Renal cortical epithelial cell (primary cell): ENCODE data around the gene SLC9A9. TPM values are rescaled to one million over a fixed set of nuclear protein-coding genes. Genes with fewer than 3 reads are reported as not detected.
A peak's percentile ranks its signal among the peaks of the same experiment; 100 is the strongest.

Experiments
- DNase-seq: peaks from one replicate; pipeline ENCODE4 v3.0.0-alpha.2; 2011; ENCODE audit warnings: low read depth
- total RNA-seq: library from RNA; depleted of rRNA; stranded (reverse); fragments of >200 nt; gene quantifications from 2 replicates; pipeline ENCODE4 v1.2.3, GENCODE V29; 2014

Gene SLC9A9
- total RNA-seq, 1 donor from 2014 or later = 1.0 TPM

GRCh38 chr3:143245692-143246091 lies 602.6 kb downstream of the SLC9A9 start:
- no peak for DNase-seq

DNA sequence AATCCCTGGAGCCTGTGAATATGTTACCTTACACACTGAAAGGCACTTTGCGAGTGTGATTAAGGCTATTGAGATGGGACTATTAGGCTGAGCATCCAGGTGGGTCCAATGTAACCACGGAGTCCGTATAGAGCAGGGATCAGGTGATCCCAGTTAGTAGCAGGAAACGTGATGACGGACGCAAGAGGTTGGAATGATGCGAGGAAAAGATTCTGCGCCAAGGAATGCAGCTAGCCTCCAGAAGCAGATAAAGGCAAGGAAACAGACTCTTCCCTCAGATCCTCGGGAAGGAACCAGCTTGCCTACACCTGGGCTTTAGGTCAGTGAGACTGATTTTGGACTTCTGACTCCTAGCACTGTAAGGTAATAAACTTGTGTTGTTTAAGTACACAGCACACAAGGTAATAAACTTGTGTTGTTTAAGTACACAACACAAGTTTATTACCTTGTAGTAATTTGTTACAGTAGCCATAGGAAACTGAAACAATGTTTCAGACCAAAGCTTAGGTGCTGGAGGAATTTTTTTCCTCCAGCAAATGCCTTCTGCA lies 603.7 kb downstream of the SLC9A9 start:
- no peak for DNase-seq

DNA sequence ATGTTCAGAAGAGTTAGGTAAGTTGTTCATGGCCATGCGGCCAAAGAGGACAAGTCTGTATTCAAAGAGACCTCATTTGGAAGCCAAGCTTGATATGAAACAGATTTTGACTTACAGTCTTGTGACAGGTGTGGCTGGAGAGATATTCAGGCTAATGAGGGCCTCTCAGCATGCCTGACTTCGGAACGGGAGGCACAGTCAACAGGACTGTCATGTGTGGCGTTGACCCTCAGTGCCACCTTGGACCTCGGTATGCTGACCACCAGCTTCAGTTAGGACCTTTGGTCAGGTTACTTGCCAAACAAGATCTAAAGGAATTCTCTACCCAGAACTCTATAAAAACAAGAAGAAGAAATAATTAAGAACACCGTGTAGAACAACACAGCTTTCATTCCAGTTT lies 604.6 kb downstream of the SLC9A9 start:
- DNase-seq = no peak

DNA sequence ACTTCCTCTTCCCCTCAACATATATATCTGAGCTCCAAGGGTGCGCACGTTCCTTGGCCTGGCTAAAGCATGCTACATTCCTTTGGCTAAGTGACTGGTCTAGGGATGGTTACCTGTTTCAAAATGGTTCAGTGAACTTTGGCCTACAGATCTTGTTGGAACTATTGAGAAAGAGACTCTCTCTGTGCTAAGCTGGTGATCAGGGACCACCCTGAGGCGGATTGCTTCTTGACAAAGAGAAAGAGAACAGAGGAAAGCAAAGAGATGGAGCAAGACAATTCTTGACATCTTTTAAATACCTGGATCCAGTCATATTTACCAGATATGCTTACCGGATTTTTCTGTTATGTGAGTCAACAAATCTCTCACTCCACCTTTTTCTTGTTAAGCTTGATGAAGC lies 605.6 kb downstream of the SLC9A9 start:
- DNase-seq = no peak

GRCh38 chr3:143242101-143242500 lies 606.2 kb downstream of the SLC9A9 start:
- no peak for DNase-seq

DNA sequence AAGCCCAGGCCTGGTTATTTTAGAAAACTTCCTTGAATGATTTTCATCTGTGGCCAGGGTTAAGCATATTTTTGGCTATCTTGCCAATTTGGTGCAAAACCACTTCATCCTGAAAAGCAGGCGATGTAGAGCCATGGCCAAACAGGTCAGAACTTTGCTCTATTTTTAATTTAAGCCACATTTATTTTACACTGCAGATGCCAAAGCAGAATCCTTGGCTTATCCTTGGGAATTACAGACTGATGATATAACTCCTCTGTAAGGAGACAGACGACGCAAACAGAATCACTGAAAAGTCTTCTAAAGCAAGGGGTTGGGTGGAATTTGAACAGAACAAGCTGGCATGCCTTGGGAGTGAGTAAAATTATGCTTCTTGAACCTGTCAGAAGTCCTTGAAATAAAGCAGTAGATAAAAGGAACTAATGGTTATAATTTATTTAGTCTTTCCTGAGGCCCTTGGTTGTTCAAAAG lies 606.8 kb downstream of the SLC9A9 start:
- no peak for DNase-seq

- DNase-seq = no peak
Measured at GRCh38 chr3:143240886-143241285, 607.4 kb downstream of the SLC9A9 start.

DNA sequence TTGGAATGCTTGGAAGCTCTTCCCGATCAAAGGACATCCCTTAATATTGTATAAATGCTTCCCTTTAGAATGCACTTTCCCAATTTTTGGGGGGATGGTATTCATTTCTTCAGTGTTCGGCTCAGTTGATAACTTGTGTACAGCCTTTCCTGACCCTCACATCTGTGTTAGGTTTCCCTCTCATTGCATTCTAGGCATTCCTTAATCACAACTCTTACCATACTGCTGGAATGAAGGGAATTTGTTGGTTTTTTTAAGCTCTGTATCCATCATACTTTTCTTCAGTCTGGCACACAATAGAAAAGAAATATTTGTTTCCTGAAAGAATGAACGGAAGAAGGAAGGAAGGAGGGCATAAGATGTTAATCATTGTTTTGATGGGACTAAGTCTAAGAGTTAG lies 609.2 kb downstream of the SLC9A9 start:
- peak; percentile 66 for DNase-seq

- no peak for DNase-seq
Measured at GRCh38 chr3:143237077-143237627, 611.1 kb downstream of the SLC9A9 start.

DNA sequence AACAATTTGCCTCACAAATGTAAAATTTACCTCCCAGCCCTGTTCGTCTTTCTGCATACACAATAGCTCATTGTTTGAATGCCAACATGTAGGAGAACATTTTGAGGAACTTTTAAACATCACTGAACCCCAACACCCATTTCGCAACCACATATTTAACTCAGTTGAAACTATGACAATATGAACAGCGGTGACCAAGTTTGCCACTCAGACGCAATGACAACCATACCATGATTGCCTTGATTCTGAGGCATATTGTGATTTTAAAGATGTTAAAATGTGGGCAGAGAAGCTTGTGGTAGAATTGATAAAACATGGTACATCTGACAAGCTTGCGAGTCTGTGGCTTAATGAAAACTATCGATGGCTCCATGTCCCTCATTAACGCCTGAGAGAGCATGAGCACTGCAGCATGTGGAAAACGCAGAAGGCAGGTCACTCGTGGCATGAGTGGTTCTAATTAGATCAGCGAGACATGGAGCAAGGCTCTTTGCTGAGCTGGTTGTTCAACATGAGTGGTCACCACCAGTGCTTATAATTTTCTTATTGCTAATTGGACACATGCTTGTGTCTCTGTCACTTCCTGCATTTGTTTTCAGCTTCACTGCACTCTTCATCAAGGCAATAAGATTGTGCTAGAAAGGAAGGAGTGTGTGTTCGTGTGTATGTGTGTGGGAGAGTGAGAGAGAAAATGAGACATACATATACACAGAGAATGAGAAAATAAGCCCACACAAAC lies 611.9 kb downstream of the SLC9A9 start:
- DNase-seq = peak; percentile 74

DNA sequence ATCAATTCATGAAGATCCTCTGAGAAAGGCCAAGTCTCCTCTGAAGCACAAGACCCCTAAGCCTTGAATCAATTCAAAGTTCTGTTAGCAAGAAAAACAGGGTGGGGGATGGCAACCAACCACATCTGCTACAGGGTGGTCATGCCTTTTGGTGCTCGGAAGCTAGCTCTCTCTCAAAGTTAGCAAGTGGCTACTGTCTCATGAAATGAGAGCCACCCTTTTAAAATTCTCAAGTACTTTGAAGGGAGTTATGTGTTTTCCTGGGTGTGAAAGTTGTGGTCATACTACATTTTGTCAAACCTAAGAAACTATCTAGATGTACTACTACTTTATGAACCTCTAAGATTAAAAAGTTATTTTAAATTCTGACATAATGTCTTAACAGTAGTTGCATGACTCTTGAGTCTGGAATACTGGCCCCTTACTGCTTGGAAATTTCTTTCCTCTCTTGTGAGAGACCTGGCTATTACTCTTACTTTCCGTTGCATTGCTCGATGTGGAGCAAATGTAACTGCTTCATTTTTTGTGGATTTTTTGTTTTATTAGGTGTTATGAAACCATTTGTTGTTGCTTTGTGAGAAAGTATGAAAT lies 612.6 kb downstream of the SLC9A9 start:
- no peak for DNase-seq

DNA sequence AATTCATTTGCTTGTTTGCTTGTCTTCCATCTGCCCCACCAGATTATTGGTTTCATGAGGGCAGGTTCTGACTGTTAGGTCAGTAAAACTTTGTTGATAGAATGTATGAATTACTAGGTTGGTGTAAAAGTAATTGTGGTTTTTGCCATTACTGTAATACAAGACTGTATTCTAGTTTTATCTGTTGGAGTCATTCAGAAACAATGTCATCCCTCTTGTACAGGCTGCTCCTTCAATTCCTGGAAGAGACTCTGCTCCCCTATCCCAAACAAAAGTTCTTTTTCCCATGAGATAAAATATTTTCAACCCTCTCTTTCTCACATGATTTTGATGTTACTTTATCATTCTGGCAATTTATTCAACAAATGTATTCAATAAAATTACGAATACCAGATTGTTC lies 613.7 kb downstream of the SLC9A9 start:
- DNase-seq = no peak

- DNase-seq = no peak
Measured at GRCh38 chr3:143232981-143233380, 615.3 kb downstream of the SLC9A9 start.

DNA sequence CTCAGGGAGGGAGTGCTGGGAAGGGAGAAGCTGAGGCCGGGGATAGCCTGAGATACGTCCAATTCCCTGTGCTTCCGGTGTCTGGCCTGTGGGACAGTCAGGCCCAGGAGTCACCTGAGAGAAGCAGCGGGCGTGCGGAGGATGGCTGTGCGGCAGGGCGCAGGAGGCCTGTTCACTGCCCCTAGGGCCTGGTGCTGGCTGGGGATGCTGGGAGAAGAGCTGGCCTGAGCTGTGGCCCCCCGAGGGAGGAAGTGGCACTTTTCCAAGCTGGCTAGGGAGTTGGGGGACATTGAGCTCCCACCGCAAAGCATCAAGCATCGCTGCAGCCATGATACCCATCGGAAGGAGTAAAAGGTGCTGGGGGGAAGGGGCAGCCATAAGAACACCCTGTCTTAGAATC lies 619.9 kb downstream of the SLC9A9 start:
- DNase-seq = no peak

DNA sequence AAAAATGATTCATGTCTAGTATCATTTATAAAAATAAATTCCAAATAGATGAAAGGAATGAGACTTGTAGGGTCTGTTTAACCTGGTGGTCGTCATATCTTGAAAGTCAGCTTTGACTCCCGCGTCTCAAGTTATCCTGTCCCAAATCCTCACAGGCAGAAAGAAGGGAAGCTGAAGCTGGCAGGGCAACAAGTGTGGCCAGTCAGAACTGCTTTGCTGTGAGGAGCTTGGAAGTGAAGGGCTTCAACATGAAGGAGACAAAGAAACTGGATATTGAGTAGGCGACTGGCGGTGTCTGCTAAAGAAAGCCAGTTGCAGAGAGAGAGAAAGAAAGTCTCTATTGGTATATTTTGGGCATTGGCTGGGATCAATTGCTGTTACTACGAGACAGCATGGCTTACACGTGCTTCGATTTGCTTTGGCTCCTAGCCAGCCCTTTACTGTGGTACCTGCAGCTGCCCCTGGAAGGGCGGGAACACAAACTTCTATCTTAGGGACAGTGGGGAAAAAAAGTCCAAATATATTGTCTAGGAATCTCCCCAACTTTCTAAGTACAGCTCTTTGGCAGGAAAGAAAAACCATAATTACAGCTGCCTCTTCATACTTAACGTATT lies 621.5 kb downstream of the SLC9A9 start:
- DNase-seq = no peak

- peak; percentile 92 for DNase-seq
Measured at GRCh38 chr3:143224716-143225115, 623.6 kb downstream of the SLC9A9 start.

DNA sequence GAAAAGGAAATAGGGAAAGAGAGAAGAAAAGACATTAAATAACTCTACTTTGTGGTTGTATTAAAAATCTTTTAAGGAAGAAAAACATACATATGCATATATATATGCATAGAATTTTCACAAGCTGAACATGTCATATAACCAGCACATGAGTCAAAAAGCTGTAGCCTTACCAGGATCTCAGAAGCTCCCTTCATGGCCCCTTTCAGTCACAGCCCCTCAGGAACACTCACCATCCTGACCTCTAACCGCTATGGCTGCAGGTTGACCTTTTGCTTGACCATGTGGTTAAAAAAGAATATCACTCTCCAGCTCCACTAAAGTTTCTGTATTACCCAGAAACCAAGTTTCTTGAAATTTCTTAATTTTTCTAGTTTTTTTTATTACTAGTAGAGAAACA lies 625.3 kb downstream of the SLC9A9 start:
- DNase-seq = no peak

DNA sequence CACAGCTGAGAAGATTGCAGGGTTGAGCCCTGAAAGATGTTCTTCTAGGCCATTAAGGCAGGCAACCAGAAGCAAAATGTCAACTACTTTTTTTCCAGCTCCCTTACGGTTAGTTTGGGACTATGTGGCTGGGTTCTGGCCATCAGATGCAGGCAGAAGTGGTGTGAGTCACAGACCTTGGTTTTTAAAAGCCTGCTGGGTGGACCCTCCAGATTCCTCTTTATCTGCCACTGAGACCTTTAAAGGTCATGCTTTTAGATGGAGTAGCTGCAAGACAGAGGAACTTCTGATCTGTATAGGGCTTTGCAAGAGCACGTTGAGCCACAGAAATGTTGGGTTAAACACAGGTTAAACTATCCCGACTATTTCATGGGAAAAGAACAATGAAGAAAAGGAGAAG lies 625.8 kb downstream of the SLC9A9 start:
- DNase-seq = no peak

DNA sequence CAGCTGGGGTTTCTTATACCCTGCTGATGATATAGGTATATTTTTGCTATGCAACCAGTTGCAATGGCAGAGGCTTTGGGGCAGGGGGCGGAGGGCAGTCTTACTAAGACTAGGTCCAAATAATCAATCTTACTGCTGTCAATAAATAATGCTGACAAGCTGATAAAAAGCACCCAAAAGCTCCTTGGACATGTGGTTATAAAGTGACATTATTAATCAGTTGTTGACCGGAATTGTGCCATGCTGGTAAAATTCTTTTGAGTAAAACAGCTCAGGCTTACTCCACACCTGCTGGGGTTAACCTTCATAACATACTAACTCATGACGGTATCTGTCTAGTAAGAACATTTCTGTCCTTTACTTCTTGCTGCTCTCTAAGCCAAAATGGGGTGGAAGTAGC lies 626.8 kb downstream of the SLC9A9 start:
- DNase-seq = no peak

DNA sequence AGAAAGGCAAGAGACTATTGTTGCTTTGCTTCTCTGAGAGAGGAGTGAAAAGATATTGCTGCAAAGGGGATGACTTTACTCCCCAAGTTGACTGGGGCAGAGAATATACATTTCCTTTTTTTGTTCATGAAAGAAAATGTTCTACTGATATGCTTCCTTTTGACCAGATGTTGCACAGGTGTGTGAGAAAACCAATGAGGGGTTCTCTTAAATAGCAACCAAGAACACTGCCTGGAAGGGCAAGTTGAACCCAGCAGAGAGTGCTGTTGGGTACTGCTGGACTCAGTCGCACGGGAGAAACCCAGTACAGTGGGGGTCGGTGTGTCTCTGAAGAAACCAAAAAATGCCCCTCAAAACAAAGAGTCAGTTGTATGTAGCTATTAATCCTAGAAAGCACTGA lies 627.5 kb downstream of the SLC9A9 start:
- DNase-seq = no peak

DNA sequence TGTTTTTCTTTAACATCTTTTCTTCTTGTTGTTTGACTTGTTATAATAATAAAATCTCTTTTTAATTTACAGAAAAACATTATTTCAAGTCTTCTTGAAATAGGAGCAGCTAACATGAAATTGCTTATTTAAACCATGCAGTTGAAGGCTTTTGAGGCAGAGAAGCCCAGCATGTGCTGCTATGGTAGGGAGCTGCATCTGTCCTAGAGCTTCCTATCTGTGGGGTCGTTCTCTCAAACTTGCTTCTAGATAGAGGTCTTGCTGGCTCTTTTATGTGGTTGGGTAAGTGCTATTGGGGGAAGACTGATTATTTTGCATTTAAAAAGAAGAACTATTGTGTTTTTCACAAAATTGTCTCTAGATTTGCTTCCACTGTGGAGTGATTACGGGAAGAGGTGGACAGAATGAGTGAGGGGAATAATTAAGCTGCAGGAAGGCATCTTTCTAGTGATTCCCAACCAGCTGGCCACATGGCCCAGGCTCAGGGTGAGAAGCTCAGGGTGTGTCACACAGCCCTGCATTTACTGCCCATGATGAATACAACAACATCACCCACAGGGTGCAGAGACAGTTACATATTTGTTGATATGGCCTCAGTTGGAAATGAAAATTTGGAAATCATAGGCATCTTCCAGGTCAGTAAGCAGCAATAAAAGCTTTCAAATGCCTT lies 630.0 kb downstream of the SLC9A9 start:
- no peak for DNase-seq

DNA sequence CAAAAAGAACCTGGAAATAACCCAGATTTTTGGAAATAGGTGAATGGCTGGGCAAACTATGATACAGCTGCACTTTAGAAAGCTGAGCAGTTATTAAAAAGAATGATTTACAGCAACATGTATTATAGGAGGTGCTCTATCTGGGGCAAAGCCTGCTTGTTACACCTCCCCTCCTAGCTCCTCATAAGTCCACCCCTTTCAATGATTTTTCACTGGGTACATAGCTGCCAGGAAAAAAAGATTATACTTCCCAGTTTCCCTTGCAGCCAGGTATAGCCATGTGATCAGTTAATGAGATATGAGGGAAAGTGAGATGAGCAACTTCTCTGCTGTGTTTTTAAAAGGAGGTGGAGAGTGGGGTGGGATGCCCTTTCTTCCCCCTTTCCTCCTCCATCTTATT lies 631.0 kb downstream of the SLC9A9 start:
- no peak for DNase-seq
